Colonic mucosa (tissue), 4 donors: ENCODE results near the gene HYAL2. TPM values are rescaled to one million over a fixed set of nuclear protein-coding genes. Genes with fewer than 3 reads are reported as not detected.

Experiments
- DNase-seq: peaks from one replicate; pipeline ENCODE4 v3.0.0-alpha.2; 2020
- H3K27ac ChIP-seq: fragments of 200-600 bp; one replicate; pipeline ENCODE4 v1.8.0; 2021
- H3K27me3 ChIP-seq: fragments of 200-600 bp; one replicate; pipeline ENCODE4 v1.8.0; 2021
- H3K36me3 ChIP-seq: fragments of 200-600 bp; one replicate; pipeline ENCODE4 v1.8.0; 2021
- H3K4me1 ChIP-seq: fragments of 200-600 bp; one replicate; pipeline ENCODE4 v1.8.0; 2021; ENCODE audit warnings: mild to moderate bottlenecking
- H3K4me3 ChIP-seq: fragments of 200-600 bp; one replicate; pipeline ENCODE4 v1.8.0; 2021
- H3K9ac ChIP-seq, 2 donors: one replicate each; pipeline ENCODE4 v1.7.0; 2013; ENCODE audit warnings: control low read depth in 2 of 2, low read depth in 2 of 2, low read length in 2 of 2
- H3K9me3 ChIP-seq: fragments of 200-600 bp; one replicate; pipeline ENCODE4 v1.8.0; 2021
- CTCF ChIP-seq: fragments of 200-600 bp; IDR thresholded peaks from one replicate; pipeline ENCODE4 v1.8.0; 2022; ENCODE audit warnings: antibody characterized with exemption, mild to moderate bottlenecking
- intact Hi-C: fragments of 100-400 bp; cut with DNase I; formaldehyde crosslinking; loops from one replicate; pipeline ENCODE4 v1.14.1; 2022
- total RNA-seq, 2 donors: library from RNA; stranded (reverse); fragmentation: NEBNext Ultra II Directional in 1 of 2; extraction: Animal tissue kit (Norgen Biotek cat#: 25700) in 1 of 2; gene quantifications; one replicate each; pipeline ENCODE4 v1.2.1, GENCODE V29; 2021
- donor health status: healthy.
- donor health status: DM: no; HTN: no; CAD: no.
- donor health status: DM: no; HTN: no; CAD: no.

The HYAL2 gene
- total RNA-seq, 2 donors from 2014 or later, result 31.3 to 37.1 TPM

- DNase-seq, result peak; percentile 73
- intact Hi-C loops, result loop anchor here (5.0 kb wide), 1 partner anchor 195 kb away; no protein-coding TSS in a partner anchor
- Histone ChIP-seq H3K9me3 (no peaks in the 10 kb centered on the region), H3K36me3 (no peaks in the 10 kb centered on the region), H3K4me3 (no peak overlapping the region), H3K9ac (no peak overlapping the region), H3K27ac (no peak overlapping the region), H3K4me1 (peaks cover 19% of the 10 kb centered on the region), H3K27me3 (no peaks in the 10 kb centered on the region)
- TF ChIP-seq CTCF, result peak; percentile 47
Measured at GRCh38 chr3:50347187-50347813, 24.8 kb upstream of the HYAL2 start.

GRCh38 chr3:50345586-50346234 is 23.2 kb upstream of the HYAL2 start, which contains the start of gene ZMYND10:
ZMYND10 (minus strand) TSS chr3:50345732; CDS start chr3:50345579, 153 bp downstream.
- H3K4me3 ChIP-seq, result peak within 1 kb of the TSS; percentile 25
- no peaks in the 10 kb centered on the region for H3K36me3 ChIP-seq
- H3K27ac ChIP-seq, result no peak within 1 kb of the TSS
- DNase-seq, result peak; percentile 88
- no peaks in the 10 kb centered on the region for H3K9me3 ChIP-seq
- intact Hi-C loops, result loop anchor here (5.0 kb wide), 1 partner anchor 197 kb away; no protein-coding TSS in a partner anchor
- H3K9ac ChIP-seq, result no peak within 1 kb of the TSS
- no peaks in the 10 kb centered on the region for H3K27me3 ChIP-seq
- TF ChIP-seq CTCF, result no peak
- H3K4me1 ChIP-seq, result peaks cover 10% of the 10 kb centered on the region

- Histone ChIP-seq H3K9me3 (no peaks in the 10 kb centered on the region), H3K9ac (no peak overlapping the region), H3K27ac (no peak overlapping the region), H3K4me1 (peaks cover 10% of the 10 kb centered on the region), H3K36me3 (no peaks in the 10 kb centered on the region), H3K4me3 (peak overlapping the region; percentile 25), H3K27me3 (no peaks in the 10 kb centered on the region)
- intact Hi-C loops, result loop anchor here (5.0 kb wide), 1 partner anchor 197 kb away; no protein-coding TSS in a partner anchor
- TF ChIP-seq CTCF, result no peak
- DNase-seq, result no peak
Measured at GRCh38 chr3:50345008-50345407, 22.5 kb upstream of the HYAL2 start.

GRCh38 chr3:50342813-50343633 is 20.5 kb upstream of the HYAL2 start:
- H3K9ac ChIP-seq, result no peak overlapping the region
- TF ChIP-seq CTCF, result no peak
- intact Hi-C loops, result no loop called here
- no peaks in the 10 kb centered on the region for H3K9me3 ChIP-seq
- DNase-seq, result peak; percentile 17
- no peaks in the 10 kb centered on the region for H3K27me3 ChIP-seq
- H3K36me3 ChIP-seq, result no peaks in the 10 kb centered on the region
- no peak overlapping the region for H3K27ac ChIP-seq
- peaks cover 3% of the 10 kb centered on the region for H3K4me1 ChIP-seq
- H3K4me3 ChIP-seq, result no peak overlapping the region

- intact Hi-C loops, result no loop called here
- H3K27ac ChIP-seq, result no peak overlapping the region
Measured at GRCh38 chr3:50341996-50342650, 19.6 kb upstream of the HYAL2 start.

More at GRCh38 chr3:50341996-50342650, 19.6 kb upstream of the HYAL2 start:
- H3K36me3 ChIP-seq, result no peaks in the 10 kb centered on the region
- no peak for TF ChIP-seq CTCF
- peaks cover 3% of the 10 kb centered on the region for H3K4me1 ChIP-seq
- peak; percentile 22 for DNase-seq
- H3K9ac ChIP-seq, result no peak overlapping the region
- H3K27me3 ChIP-seq, result no peaks in the 10 kb centered on the region
- no peak overlapping the region for H3K4me3 ChIP-seq
- no peaks in the 10 kb centered on the region for H3K9me3 ChIP-seq
